A673 (cell line): ENCODE measurements around the gene TSR2. TPM values are rescaled to one million over a fixed set of nuclear protein-coding genes. Genes with fewer than 3 reads are reported as not detected.

ENCODE experiments used
- BruUV-seq: library from RNA; stranded (reverse); fragments of 400-500 nt; replicated peaks from 2 replicates; lab custom pipeline; 2021; lab: Mats Ljungman, UMichigan
- CTCF ChIA-PET: fragments of 300-600 bp; sonication (Branson Sonifier 250); formaldehyde crosslinking; loops from one replicate; lab custom pipeline; 2022; ENCODE audit warnings: antibody characterized with exemption; lab: Charles Lee
- POLR2A ChIA-PET: fragments of 300-600 bp; sonication (Branson Sonifier 250); formaldehyde crosslinking; loops from one replicate; lab custom pipeline; 2022; ENCODE audit warnings: antibody characterized with exemption; ENCODE audit not compliant: low non-redundant PET; lab: Charles Lee
- DNase-seq: peaks from one replicate; pipeline ENCODE4 v3.0.0-alpha.2; 2015; ENCODE audit warnings: low spot score
- H3K27ac ChIP-seq: fragments of 200-600 bp; sonication (generic); 2 replicates; pipeline ENCODE4 v1.5.1; 2016; ENCODE audit warnings: mixed run types, low read depth, mild to moderate bottlenecking, mixed read lengths, antibody characterized with exemption, low read length; ENCODE audit not compliant: poor library complexity, severe bottlenecking
- H3K27me3 ChIP-seq: fragments of 200-600 bp; sonication (generic); replicated peaks from 2 replicates; pipeline ENCODE4 v1.6.1; 2017; ENCODE audit warnings: mixed run types, low read depth, mild to moderate bottlenecking, mixed read lengths, antibody characterized with exemption, low read length; ENCODE audit not compliant: insufficient read depth, poor library complexity
- H3K36me3 ChIP-seq: fragments of 200-600 bp; sonication (generic); 2 replicates; pipeline ENCODE4 v1.6.1; 2016; ENCODE audit warnings: mixed run types, mild to moderate bottlenecking, mixed read lengths, antibody characterized with exemption, low read length; ENCODE audit not compliant: insufficient read depth, poor library complexity, severe bottlenecking
- H3K4me1 ChIP-seq: fragments of 200-600 bp; sonication (generic); 2 replicates; pipeline ENCODE4 v1.6.1; 2017; ENCODE audit warnings: mixed run types, mild to moderate bottlenecking, mixed read lengths, antibody characterized with exemption, low read length; ENCODE audit not compliant: insufficient read depth, poor library complexity, severe bottlenecking
- H3K4me3 ChIP-seq: fragments of 200-600 bp; sonication (generic); 2 replicates; pipeline ENCODE4 v1.5.1; 2016; ENCODE audit warnings: low read depth, mixed run types, mild to moderate bottlenecking, mixed read lengths, low read length; ENCODE audit not compliant: poor library complexity, severe bottlenecking
- H3K9me3 ChIP-seq: fragments of 200-600 bp; sonication (generic); 2 replicates; pipeline ENCODE4 v1.6.1; 2016; ENCODE audit warnings: mixed run types, low read depth, mild to moderate bottlenecking, mixed read lengths, antibody characterized with exemption, low read length; ENCODE audit not compliant: poor library complexity, severe bottlenecking
- CTCF ChIP-seq: fragments of 300-800, 200-600 bp; sonication (generic); conservative IDR thresholded peaks from 2 replicates; pipeline ENCODE4 v1.5.1; 2017; ENCODE audit warnings: low read depth, mild to moderate bottlenecking, antibody characterized with exemption, low read length, moderate library complexity, mixed read lengths
- EZH2 ChIP-seq: fragments of 200-600 bp; sonication (generic); IDR thresholded peaks from 2 replicates; pipeline ENCODE4 v1.6.1; 2017; ENCODE audit warnings: borderline replicate concordance, low read depth, mild to moderate bottlenecking, mixed read lengths, antibody characterized with exemption, low read length; ENCODE audit not compliant: poor library complexity, severe bottlenecking
- intact Hi-C: fragments of 100-400 bp; cut with micrococcal nuclease; formaldehyde crosslinking; loops from one replicate; pipeline ENCODE4 v1.10.0; 2022; ENCODE audit not compliant: unreplicated experiment
- total RNA-seq: library from RNA; stranded (reverse); gene quantifications from 2 replicates; pipeline ENCODE4 v1.2.3, GENCODE V29; 2021

TSR2 gene
- total RNA-seq, 1 experiment from 2014 or later, result 40.8 TPM

GRCh38 chrX:54452920-54453319 is 12.7 kb downstream of the TSR2 start:
- POLR2A ChIA-PET, result interaction anchor here (0.6 kb wide), 1 partner anchor 505 kb away, joined by 3 read pairs; no protein-coding TSS in a partner anchor
- H3K4me3 ChIP-seq, result no peak overlapping the region
- CTCF ChIA-PET, result no interaction called here
- H3K27me3 ChIP-seq, result no peaks in the 10 kb centered on the region
- intact Hi-C loops, result no loop called here
- peak; percentile 50 for DNase-seq
- TF ChIP-seq CTCF (peak; percentile 37), EZH2 (no peak)
- H3K36me3 ChIP-seq, result peaks cover 18% of the 10 kb centered on the region
- H3K9me3 ChIP-seq, result no peaks in the 10 kb centered on the region
- H3K4me1 ChIP-seq, result no peaks in the 10 kb centered on the region
- no peak overlapping the region for H3K27ac ChIP-seq
- BruUV-seq, result no TSS peak

GRCh38 chrX:54470054-54470760 is 30.0 kb downstream of the TSR2 start:
- H3K27ac ChIP-seq, result no peak overlapping the region
- no TSS peak for BruUV-seq
- no peak for TF ChIP-seq CTCF
- no peak for TF ChIP-seq EZH2
- H3K36me3 ChIP-seq, result no peaks in the 10 kb centered on the region
- H3K27me3 ChIP-seq, result no peaks in the 10 kb centered on the region
- CTCF ChIA-PET, result no interaction called here
- no peak for DNase-seq
- H3K4me3 ChIP-seq, result no peak overlapping the region
- no peaks in the 10 kb centered on the region for H3K9me3 ChIP-seq
- no peaks in the 10 kb centered on the region for H3K4me1 ChIP-seq
- POLR2A ChIA-PET, result no interaction called here
- intact Hi-C loops, result no loop called here

GRCh38 chrX:54473993-54474859 is 34.0 kb downstream of the TSR2 start:
- no peak for DNase-seq
- no TSS peak for BruUV-seq

More at GRCh38 chrX:54473993-54474859, 34.0 kb downstream of the TSR2 start:
- Histone ChIP-seq H3K27me3 (no peaks in the 10 kb centered on the region), H3K4me1 (no peaks in the 10 kb centered on the region), H3K36me3 (no peaks in the 10 kb centered on the region), H3K27ac (no peak overlapping the region), H3K9me3 (no peaks in the 10 kb centered on the region), H3K4me3 (no peak overlapping the region)
- intact Hi-C loops, result no loop called here
- no peak for TF ChIP-seq CTCF
- ChIA-PET POLR2A (interaction anchor here (0.6 kb wide), 1 partner anchor 56 kb away, joined by 3 read pairs; the partner anchor contains the start of gene GNL3L), CTCF (no interaction called here)
